ENCODE measurements around the gene HBZ. TPM values are rescaled to one million over a fixed set of nuclear protein-coding genes. Genes with fewer than 3 reads are reported as not detected.

The HBZ gene
- total and polyA plus RNA-seq, 2 of the 8 experiments (the other 6 are each of a cell fraction or from before 2014, with no cell fraction given), result 0.12 TPM; not detected in 1

GRCh38 chr16:112153-112840 is 40.1 kb upstream of the HBZ start:
- no peak overlapping the region for H3K9ac ChIP-seq (replicated peaks in 1 of 4; ENCODE audit: extremely low read depth in 1 of 4, low read depth in 3 of 4, low read length in 3 of 4)
- H3K18ac ChIP-seq (ENCODE audit: extremely low read depth, low read length), result no peak overlapping the region
- no peak overlapping the region for H4K8ac ChIP-seq (ENCODE audit: extremely low read depth, insufficient read depth, low read length)
- no peaks in the 10 kb centered on the region for H3K23me2 ChIP-seq (ENCODE audit: low read depth, low read length)
- H2AFZ ChIP-seq (ENCODE audit: low read length), result no peak overlapping the region
- H3K79me2 ChIP-seq (ENCODE audit: control insufficient read depth in 1 of 2, insufficient read depth in 2 of 2, low read length in 2 of 2), result no peaks in the 10 kb centered on the region
- CTCF ChIA-PET (ENCODE audit: partially characterized antibody), result interaction anchor here (1.2 to 2.5 kb wide), 3 partner anchors 15 to 76 kb away, joined by 3 to 14 read pairs (median 7); no protein-coding TSS in a partner anchor
- H3K56ac ChIP-seq (replicated peaks; ENCODE audit: insufficient read length, low read depth, low read length), result no peak overlapping the region
- H2BK20ac ChIP-seq (ENCODE audit: low read length), result no peak overlapping the region
- no peak overlapping the region for H2BK15ac ChIP-seq (ENCODE audit: low read length)
- H2AK5ac ChIP-seq (ENCODE audit: low read depth, low read length), result no peak overlapping the region
- no peak overlapping the region for H3K23ac ChIP-seq (ENCODE audit: insufficient read length)
- H3K36me3 ChIP-seq (ENCODE audit: control insufficient read depth in 2 of 4, insufficient read depth in 4 of 4, low read length in 3 of 4), result peaks cover 0 to 6% (median 0%) of the 10 kb centered on the region in 4 experiments; a peak in 2 of 8 replicates
- no peak overlapping the region for H2BK120ac ChIP-seq (replicated peaks; ENCODE audit: low read depth, low read length)
- H3K4me3 ChIP-seq (ENCODE audit: extremely low read depth in 1 of 4, insufficient read depth in 2 of 4, low read depth in 3 of 4, low read length in 4 of 4), result no peak overlapping the region
- DNase-seq (ENCODE audit: low read depth in 1 of 2, low spot score in 2 of 2) (no peak), FAIRE-seq (no peak)
- peaks cover 0 to 3% of the 10 kb centered on the region in 2 experiments for H4K20me1 ChIP-seq (replicated peaks in 1 of 2; ENCODE audit: control insufficient read depth in 1 of 2, insufficient read depth in 2 of 2, low read length in 2 of 2)
- H3K4me1 ChIP-seq (replicated peaks in 1 of 4; ENCODE audit: control insufficient read depth in 3 of 4, insufficient read depth in 4 of 4, low read length in 3 of 4), result peaks cover 0 to under 1% (median 0%) of the 10 kb centered on the region in 4 experiments; a peak in 2 of 7 replicates
- no peak overlapping the region for H3K4ac ChIP-seq (replicated peaks; ENCODE audit: insufficient read length, low read depth, low read length)
- no peaks in the 10 kb centered on the region for H3K9me3 ChIP-seq (ENCODE audit: insufficient read depth in 2 of 2, low read depth in 1 of 2, low read length in 1 of 2)
- no peaks in the 10 kb centered on the region for H3K79me1 ChIP-seq (ENCODE audit: low read depth, low read length)
- no peak overlapping the region for H3K14ac ChIP-seq (ENCODE audit: insufficient read length)
- H2BK5ac ChIP-seq (ENCODE audit: low read depth, low read length), result no peak overlapping the region
- no peak overlapping the region for H3K27ac ChIP-seq (ENCODE audit: low read depth, low read length)
- H2BK12ac ChIP-seq (ENCODE audit: low read depth, low read length), result no peak overlapping the region
- 95% methylated on average over 21 of the region's 21 CpGs; no CpG with 5 or more reads in 1 of the 2 experiments for WGBS, 2 experiments (ENCODE audit: extremely low coverage in 1 of 2, insufficient coverage in 1 of 2, insufficient read length in 1 of 2, insufficient replicate concordance in 2 of 2, low coverage in 1 of 2, low lambda C conversion rate in 2 of 2, missing lambda C conversion rate in 1 of 2)
- POLR2A ChIA-PET (ENCODE audit: partially characterized antibody), result interaction anchor here (0.6 kb wide), 1 partner anchor 84 kb away, joined by 3 read pairs; no protein-coding TSS in a partner anchor
- H3K27me3 ChIP-seq (replicated peaks in 1 of 4; ENCODE audit: control insufficient read depth in 3 of 4, extremely low read depth in 1 of 4, insufficient read depth in 3 of 4, low read length in 3 of 4), result no peaks in the 10 kb centered on the region
- H3K4me2 ChIP-seq (ENCODE audit: insufficient read depth in 1 of 2, low read depth in 2 of 2, low read length in 2 of 2), result no peak overlapping the region
- no peak overlapping the region for H4K91ac ChIP-seq (replicated peaks; ENCODE audit: insufficient read length, low read length)
- no peak overlapping the region for H4K5ac ChIP-seq (ENCODE audit: insufficient read length, low read depth, low read length)
- TF ChIP-seq POU5F1 (IDR thresholded peaks at IDR 0.05; ENCODE audit: low read depth, low read length) (no peak), JUN (IDR thresholded peaks at IDR 0.05; ENCODE audit: low read depth, low read length) (no peak), HDAC2 (IDR thresholded peaks at IDR 0.05; ENCODE audit: borderline replicate concordance in 1 of 2, low read depth in 2 of 2, low read length in 2 of 2) (no peak), KDM1A (IDR thresholded peaks at IDR 0.05; ENCODE audit: borderline replicate concordance, low read length) (no peak), EP300 (IDR thresholded peaks at IDR 0.05; ENCODE audit: borderline replicate concordance in 1 of 2, low read depth in 2 of 2, low read length in 2 of 2) (no peak), YY1 (IDR thresholded peaks at IDR 0.05; ENCODE audit: low read depth, low read length) (no peak), SIX5 (IDR thresholded peaks at IDR 0.05; ENCODE audit: low read depth, low read length) (no peak), TEAD4 (IDR thresholded peaks at IDR 0.05; ENCODE audit: low read depth, low read length) (no peak), ZNF274 (IDR thresholded peaks at IDR 0.05; ENCODE audit: borderline replicate concordance, extremely low read depth, low read length) (no peak), EGR1 (IDR thresholded peaks at IDR 0.05; ENCODE audit: borderline replicate concordance, low read depth, low read length) (no peak), SP2 (IDR thresholded peaks at IDR 0.05; ENCODE audit: low read length) (no peak), BRCA1 (IDR thresholded peaks at IDR 0.05; ENCODE audit: low read depth, low read length) (no peak)
